ENCODE data around the gene KCNJ16.
"Not testable (repeated sequence)": the region's sequence is repeated elsewhere in the genome, so short reads cannot be mapped to it uniquely, and the experiment has no call there.

KCNJ16 gene

DNA sequence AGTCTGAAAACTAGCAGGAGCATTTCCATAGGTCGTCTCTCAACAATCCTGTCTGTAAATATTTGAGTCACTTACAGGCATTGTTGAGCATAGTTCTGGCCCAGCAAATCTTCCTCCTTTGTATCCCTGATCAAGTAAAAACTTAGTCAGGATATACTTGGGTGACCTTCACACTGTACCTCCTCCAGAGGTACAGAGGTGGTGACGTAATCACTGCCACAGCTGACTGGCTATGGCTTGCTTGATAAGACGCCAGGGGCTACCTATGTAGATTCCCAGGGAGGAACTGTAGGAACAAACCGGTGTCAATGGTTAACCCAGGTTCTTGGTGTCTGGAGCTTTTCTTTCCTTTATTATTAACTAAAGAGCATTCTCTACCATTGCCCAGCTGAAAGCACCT is at the start of gene KCNJ16:
Gene KCNJ16, plus strand, starts transcription at position 270 of the 400 bp plus-strand sequence. CDS start 56,863 bp downstream, outside the sequence.
- DNase-seq (ENCODE audit: low read depth in 2 of 2) = no peak

DNA sequence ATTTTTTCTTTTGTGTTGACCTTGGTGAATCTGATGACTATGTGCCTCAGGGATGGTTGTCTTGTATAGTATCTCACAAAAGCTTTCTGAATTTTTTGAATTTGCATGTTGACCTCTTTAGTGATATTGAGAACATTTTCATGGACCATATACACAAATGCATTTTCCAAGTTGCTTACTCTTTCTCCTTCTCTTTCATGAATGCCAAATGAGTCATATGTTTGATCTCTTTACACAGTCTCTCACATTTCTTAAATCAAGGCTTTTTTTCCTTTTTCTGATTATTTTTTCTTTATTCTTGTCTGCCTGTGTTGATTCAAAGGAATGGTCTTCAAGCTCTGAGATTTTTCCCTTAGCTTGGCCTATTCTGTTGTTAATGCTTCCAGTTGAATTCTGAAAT is 46.6 kb upstream of the KCNJ16 start:
- DNase-seq (ENCODE audit: low read depth in 2 of 2) = no peak

DNA sequence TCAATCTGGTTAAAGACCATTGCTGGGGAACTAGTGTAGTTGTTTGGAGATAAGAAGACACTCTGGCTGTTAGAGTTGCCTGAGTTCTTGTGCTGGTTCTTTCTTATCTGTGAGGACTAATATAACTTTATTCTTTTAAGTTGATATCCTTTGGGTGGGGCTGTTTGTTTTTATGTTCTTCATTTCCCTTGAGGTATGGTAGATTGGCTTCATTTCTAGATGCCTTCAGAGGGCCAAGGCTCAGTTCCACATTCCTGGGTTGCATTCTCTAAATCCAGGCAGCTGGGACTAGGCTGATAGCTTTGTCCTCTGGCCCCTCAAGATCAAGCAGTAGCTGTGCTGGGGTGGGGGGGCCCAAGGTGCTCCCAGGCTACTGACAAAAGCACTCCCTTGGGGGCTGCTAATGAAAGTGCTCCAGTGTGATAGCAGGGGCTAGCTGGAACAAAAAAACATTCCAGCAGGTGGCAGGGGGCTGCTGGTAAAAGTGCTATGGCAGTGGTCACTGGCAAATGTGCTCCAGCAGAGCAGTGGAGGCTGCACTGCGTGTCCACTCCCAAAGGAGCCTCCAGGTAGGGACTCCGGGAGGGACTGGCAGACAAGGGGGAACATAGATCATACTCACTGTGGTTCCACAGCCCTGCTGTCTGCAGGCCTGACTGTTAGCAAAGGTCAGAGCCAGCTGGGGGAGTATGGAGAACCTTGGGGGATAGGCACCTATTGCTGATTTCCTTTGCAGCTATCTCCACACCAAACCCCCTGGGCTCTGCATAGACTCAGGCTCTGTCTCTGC is 45.9 kb upstream of the KCNJ16 start:
- no peak for DNase-seq (ENCODE audit: low read depth in 2 of 2)

DNA sequence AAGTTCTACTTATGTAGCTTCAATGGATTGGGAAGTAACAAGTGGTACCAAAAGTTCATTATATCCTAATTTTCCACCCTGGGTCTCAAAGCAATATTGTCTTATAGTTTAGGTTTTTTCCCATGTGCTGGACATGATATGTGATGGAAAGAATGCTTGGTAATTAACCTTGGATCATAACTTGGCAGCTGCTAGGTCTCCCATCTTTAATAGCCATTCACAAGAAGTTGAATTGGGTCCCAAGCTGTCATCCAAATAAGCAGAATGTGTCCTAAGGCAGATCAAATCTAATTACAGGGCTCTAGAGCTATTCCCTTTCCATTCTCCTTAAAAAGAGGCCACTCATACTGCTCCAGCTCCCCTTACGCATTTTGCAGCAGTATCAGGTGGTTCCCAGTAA is 44.7 kb upstream of the KCNJ16 start:
- DNase-seq (ENCODE audit: low read depth in 2 of 2) = no peak

DNA sequence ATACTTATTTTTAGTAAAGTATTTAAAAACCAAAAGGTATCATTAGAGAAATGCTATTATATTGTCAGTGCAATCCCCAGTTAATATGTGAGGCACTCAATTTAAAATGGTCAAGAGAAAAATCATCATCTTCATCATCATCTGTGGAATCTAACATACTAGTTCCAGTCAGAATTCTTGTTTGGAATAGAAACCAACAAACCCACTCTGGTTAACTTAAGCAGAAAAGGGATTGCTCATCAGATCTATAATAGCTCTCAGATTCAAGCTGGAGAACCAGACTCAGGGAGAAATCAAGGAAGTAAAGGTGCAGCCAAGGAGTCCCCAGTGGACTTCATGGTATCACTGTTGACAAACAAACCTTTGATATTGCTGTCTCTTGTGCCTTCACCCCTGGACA is 43.7 kb upstream of the KCNJ16 start:
- DNase-seq (ENCODE audit: low read depth in 2 of 2) = no peak

DNA sequence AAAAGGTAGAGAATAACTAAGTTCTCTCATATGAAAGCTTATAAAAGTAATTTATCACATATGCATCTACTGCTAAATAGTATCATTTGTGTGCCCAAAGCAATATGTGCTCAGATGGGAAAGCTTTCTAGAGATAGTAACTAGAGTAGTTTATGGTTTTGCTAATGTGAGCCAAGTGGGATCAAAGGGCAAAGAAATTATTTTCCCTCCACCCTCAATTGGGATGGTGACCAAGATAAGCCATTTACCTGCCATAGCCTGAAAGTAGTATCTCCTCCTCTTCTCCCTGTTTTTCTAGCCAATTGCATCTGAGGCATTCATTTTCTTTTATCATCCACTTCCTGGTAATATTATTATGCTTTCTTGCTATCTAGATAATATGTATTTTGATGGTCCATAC is 41.9 kb upstream of the KCNJ16 start:
- no peak for DNase-seq (ENCODE audit: low read depth in 2 of 2)

DNA sequence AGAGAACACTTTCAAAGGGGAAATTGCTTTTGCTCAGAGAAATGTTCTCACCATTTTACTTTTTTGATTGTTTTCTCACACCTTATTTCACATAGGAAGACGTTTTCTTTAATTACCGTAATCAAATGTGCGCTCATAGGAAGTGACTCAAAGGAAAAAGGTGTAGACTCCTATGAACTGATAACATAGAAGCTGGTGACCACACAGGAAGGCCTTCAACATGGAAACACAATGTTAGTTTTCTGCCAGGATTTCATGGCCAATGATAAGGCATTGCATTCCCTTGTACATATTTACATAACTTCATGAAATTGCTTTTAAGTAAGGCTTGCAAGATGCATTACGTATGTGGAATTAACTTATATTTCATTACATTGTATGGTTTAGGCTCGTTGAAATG is 40.9 kb upstream of the KCNJ16 start:
- no peak for DNase-seq (ENCODE audit: low read depth in 2 of 2)

DNA sequence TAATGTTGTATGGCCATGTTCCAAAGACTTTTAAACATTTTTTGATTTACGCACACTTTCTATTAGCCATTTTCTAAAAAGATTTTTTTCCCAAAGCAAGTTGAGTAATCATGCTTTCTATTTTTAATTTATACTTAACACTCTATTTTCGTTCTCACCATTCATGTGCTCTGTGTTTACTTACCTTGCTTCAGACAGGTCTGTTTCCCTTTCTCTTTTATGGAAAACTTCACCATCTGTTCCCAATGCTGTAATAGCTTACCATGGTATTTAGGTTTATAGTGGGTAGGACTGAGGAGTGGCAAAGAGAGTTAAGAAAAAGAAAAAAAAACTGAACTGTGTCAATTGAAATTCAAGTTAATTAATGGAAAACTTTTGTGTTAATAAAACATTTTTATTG is 37.5 kb upstream of the KCNJ16 start:
- DNase-seq (ENCODE audit: low read depth in 2 of 2) = no peak

DNA sequence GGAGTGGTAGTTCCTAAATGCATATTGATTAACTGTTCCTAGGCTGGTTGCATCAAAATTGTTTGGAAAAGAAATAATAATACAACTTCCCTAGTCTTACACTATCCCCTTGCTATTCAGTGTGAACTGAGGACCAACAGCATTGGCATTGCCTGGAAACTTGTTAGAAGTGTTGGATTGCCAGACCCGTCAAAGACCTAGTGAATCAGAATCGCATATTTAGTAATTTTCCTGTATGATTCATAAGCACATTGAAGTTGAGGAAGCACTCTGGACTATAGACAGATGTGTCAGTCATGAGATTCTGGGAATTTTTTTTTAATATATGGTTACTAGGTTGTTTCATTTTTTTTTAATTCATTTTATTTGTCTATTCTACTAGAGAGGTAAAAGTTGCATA is 34.7 kb upstream of the KCNJ16 start:
- no peak for DNase-seq (ENCODE audit: low read depth in 2 of 2)

DNA sequence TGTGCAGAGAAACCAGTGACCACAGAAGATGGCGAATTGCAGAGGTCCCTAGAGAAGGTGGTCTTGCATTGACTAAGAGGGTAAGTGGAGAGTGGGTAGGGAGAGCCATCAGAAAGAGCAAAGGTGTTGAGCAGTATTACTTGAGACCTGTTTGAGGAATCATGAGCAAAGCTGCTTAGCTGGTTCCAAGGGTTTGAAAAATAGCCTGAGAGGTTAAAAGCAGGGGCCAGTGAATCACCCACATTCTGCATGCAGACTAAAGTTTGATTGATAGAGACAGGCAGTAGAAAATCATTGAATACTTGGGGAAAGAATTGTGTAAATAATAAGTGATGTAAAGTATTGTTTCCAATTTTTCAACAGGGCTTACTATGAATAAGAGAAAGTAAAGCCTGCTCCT is 34.0 kb upstream of the KCNJ16 start:
- no peak for DNase-seq (ENCODE audit: low read depth in 2 of 2)

DNA sequence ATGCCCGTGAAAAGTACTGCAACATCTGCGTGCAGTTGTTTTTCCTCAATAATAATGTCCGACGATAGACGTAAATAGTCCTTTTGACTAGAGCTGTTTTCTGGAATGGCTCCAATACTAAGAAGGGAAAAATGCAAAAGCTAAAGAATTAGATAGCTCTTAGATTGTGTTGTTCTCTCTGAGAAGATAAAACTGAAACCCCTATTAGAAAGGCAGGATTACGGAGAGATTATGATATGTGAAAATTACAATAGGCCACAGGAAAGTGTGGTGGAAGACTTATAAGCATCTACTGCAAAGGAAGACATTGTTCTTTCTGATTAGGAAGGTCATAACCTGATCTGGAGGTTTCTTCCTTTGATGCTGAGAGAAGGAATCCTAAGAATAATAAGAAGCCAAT is 33.5 kb upstream of the KCNJ16 start:
- no peak for DNase-seq (ENCODE audit: low read depth in 2 of 2)

DNA sequence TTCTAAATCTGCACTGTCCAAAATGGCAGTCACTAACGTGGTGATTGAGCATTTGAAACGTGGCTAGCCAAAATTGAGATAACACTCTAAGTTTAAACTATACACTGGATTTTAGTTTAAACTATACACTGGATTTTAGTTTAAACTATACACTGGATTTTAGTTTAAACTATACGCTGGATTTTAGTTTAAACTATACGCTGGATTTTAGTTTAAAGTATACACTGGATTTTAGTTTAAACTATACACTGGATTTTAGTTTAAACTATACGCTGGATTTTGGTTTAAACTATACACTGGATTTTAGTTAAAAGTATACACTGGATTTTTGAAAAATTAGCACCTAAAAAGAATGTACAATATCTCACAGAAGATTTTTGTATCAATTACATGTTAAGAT is 29.2 kb upstream of the KCNJ16 start:
- DNase-seq (ENCODE audit: low read depth in 2 of 2) = not testable (repeated sequence)

DNA sequence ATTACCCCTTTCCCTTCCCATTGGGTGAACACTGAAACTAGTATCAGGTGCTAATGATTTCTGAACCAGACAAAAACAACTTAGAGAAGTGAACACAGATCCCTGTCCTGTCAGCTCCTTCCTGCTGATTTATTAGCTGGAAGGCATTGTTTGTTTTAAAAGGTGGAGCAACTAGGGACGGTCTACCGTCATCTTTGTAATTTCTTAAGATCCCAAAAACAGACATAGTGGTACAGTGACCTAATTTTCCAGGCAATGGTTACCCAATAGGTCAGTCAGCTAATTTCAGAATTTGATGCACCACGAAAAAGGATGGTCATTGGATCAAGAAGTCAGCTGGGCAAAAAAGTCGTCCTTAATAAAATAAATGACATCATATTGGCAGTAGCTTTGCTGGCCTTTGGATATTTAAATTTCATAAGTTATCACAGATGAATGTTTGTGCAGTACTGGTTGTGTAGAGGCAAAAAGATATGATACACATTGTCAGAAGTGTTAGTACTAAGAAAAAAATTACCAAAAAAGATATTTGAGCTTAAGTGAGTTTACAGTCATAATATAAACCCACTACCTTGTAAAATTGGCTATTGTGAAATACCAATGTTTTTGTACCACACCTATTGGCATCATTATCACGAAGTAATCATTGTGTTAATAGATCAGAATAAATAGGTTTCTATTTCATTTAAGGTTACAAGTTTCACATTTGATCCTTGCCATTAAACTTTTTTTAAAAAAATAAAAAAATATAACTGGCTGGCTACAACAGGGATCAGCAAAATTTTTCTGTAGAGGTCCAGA is 27.2 kb upstream of the KCNJ16 start:
- no peak for DNase-seq (ENCODE audit: low read depth in 2 of 2)

DNA sequence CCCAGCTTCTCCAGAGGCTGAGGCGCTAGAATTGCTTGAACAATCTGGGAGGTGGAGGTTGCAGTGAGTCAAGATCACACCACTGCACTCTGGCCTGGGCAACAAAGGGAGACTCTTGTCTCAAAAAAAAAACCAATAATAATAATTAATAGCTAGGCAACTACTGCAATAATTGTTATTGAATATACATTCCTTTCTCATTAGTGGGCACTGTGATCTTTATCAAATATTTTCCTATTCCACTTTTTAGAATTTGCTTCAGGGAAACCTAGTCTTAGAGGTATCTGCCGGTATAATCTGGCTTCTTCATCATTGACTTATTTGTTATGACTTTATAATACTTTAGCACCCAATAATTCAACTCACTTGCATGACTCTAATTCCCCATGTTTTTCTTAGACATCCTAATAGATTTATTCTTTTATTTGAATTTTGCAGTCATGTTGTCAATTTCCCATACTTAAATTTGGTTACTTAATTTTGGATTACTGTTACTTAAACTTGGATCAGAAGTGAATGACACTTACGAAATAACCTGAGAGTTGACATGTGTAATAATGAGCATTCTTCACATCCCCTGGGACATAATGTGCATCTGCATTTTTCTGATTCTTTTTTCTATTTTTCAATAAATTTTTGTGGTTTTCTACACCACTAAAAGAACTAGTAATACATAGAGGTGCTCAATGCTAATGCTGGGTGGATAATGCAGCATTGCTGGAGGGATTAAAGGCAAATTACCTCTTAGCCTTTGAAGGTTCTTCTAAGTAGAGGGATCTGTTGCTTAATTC is 25.0 kb upstream of the KCNJ16 start:
- DNase-seq (ENCODE audit: low read depth in 2 of 2) = no peak

DNA sequence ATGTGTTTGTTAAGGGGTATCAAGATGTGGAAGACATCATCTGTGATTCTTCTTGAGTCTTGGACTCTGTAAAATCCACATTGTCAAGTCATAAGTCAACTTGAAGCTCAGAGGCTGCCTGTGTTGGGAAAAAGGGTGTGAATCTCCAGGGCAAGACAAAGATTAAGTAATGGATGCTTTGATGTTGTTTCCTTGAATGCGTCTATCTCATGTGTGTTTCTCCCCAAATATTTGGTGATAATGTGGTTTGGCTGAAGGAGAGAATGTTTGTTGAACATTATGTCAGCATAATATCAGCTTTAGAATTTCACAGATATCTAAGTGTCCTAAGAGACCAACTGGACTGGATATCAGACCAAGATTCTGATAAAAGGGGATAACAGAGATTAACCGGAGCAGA is 24.1 kb upstream of the KCNJ16 start:
- DNase-seq (ENCODE audit: low read depth in 2 of 2) = no peak

DNA sequence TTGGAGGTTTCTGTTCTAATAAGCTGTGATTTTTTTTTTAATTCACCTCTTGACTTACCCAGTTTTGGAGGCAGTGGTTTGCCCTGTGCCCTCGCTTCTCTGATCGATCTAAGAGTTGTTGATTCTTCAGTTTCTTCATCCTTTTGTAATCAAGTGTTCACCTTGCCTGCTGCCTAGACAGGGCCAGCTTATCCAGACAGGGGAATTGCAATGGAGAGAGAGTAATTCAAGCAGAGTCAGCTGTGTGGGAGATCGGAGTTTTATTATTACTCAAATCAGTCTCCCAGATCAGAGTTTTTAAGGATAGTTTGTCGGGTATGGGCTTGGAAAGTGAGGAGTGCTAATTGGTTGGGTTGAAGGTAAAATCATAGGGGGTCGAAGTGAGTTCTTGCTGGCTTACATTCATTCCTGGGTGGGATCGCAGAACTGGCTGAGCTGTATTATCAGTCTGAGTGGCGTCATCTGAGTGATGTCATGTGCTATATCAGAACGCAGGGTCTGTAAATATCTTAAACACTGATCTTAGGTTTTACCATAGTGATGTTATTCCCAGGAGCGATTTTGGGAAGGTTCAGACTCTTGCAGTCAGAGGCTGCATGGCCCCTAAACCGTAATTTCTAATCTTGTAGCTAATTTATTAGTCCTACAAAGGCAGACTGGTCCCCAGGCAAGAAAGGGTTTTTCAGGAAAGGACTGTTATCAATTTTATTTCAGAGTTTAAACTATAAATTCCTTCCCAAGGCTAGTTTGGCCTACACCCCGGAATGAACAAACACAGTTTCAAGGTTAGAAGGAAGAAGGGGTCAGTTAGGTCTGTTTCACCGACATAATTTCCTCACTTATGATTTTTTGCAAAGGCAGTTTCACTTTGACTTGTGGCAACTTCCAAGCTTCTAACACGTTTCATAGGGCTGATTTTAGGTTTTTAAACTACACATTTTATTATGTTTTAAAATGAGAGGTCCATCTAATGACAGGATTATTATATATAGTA is 21.5 kb upstream of the KCNJ16 start:
- no peak for DNase-seq (ENCODE audit: low read depth in 2 of 2)

DNA sequence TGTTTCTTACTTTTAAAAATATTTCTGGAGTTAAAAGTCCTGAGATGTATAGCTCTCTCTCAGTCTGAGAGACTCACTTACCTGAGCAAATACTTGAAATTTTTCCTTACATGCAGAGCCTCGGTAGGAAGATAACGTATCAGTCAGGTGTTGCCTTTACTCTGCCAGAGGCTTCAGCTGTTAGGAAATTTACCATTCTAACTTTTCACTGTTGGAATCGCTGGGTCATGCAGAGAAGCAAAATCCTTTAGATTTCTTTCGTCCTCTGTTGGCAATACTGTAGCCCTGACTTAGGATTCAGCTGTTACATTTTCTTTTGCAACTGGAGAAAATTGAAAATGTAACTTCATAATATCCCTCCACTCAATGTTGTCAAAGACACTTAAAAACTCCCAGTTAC is 20.0 kb upstream of the KCNJ16 start:
- DNase-seq (ENCODE audit: low read depth in 2 of 2) = no peak

DNA sequence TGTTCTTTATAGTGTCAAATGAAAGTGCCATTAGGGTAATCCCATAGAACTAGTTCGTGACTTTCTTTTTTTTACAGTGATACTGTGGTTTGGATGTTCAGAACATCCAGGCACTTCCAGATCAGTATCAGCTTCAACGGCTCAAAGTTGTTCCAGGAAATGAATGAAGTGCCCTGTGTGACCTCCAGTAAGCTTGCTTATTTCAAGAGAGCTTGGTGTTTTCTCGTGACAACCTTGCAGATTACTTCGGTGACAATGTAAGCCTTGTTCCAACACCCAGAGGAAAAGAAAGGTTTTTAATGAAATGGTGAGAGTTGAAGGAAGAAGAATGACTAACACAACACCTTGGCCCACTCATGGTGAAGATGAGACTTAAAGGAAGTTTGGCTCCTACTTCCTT is 16.0 kb upstream of the KCNJ16 start:
- no peak for DNase-seq (ENCODE audit: low read depth in 2 of 2)

DNA sequence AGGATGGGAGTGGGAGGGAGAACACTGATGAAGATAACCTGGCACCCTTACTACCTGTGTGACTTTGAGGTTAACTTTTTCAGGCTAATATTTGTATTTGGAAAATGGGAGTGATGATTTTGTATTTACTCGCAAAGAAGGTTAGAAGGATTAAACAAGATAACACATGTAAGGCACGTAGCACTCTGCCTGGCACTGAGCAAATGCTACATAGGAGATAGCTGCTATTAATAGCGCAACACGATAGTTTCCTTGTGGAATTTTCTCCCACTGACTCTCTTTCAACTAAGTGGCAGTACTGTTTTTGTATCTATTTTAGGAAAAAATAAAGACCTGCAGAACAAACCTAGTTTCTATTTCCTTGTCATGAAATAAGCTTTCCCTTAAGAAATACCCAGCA is 15.4 kb upstream of the KCNJ16 start:
- no peak for DNase-seq (ENCODE audit: low read depth in 2 of 2)

DNA sequence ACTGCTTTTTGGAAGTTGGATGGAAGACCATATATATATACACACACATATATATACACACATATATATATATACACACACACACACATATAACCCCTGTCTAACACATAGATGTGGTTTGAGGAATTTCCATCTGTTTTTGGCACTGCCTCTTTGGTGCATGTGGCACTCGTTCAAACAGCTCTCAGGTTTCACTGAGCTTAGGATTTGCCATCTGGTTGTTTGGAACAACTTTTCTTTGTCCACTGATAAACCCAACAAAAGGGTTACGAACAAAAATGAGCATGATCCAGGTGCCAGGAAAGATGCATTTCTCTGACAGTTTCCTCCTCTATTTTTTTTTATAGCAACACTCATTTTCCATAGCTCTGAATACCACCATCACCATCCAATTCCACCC is 14.6 kb upstream of the KCNJ16 start:
- no peak for DNase-seq (ENCODE audit: low read depth in 2 of 2)

DNA sequence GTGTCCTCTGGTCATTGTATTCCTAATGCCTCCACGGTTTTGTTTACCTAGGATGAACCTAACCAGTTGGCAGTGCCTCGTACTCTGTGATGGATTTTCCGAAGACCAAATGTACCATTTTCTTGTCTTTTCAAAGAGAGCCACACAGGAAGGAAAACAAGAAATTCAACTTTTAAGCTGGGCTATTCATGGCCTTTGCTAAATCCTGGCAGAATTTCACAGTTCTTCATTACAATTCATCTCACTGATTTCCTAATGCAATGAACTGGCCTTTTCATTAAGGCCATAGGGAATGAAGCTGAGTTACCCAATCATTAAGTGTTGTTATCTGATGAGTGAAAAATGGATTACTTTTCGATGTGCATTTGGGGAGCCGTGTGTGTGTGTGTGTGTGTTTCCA is 7.9 kb upstream of the KCNJ16 start:
- DNase-seq (ENCODE audit: low read depth in 2 of 2) = no peak
